Suprapubic skin (tissue), 4 donors: ENCODE results near the gene SAMD15. TPM values are rescaled to one million over a fixed set of nuclear protein-coding genes. Genes with fewer than 3 reads are reported as not detected.

ENCODE experiments used
- DNase-seq, 2 donors: peaks; one replicate each; pipeline ENCODE4 v3.0.0-alpha.2; 2019; ENCODE audit warnings: low spot score in 2 of 2
- H3K27ac ChIP-seq: fragments of 200-600 bp; sonication (generic); one replicate; pipeline ENCODE4 v1.5.1; 2019
- H3K27me3 ChIP-seq: fragments of 200-600 bp; sonication (generic); one replicate; pipeline ENCODE4 v1.5.1; 2019
- H3K36me3 ChIP-seq: fragments of 200-600 bp; sonication (generic); one replicate; pipeline ENCODE4 v1.5.1; 2019
- H3K4me1 ChIP-seq: fragments of 200-600 bp; sonication (generic); one replicate; pipeline ENCODE4 v1.5.1; 2019
- H3K4me3 ChIP-seq: fragments of 200-600 bp; sonication (generic); one replicate; pipeline ENCODE4 v1.5.1; 2019; ENCODE audit warnings: mild to moderate bottlenecking
- H3K9me3 ChIP-seq: fragments of 200-600 bp; sonication (generic); one replicate; pipeline ENCODE4 v1.5.1; 2019
- CTCF ChIP-seq, 2 donors: fragments of 200-600 bp in 1 of 2; fragments of 450-650 bp in 1 of 2; sonication (generic) in 1 of 2; IDR thresholded peaks; one replicate each; pipeline ENCODE4 v1.5.1; 2016 to 2019; ENCODE audit warnings: antibody characterized with exemption in 2 of 2, mild to moderate bottlenecking in 1 of 2, moderate library complexity in 1 of 2
- EP300 ChIP-seq: sonication (generic); formaldehyde crosslinking; IDR thresholded peaks from one replicate; pipeline ENCODE4 v1.6.1; 2017; ENCODE audit warnings: antibody characterized with exemption
- POLR2A ChIP-seq, 2 donors: fragments of 450-650 bp; IDR thresholded peaks; one replicate each; pipeline ENCODE4 v1.6.1; 2017; ENCODE audit warnings: antibody characterized with exemption in 2 of 2, mild to moderate bottlenecking in 2 of 2, moderate library complexity in 2 of 2
- POLR2AphosphoS5 ChIP-seq, 3 donors: sonication (generic); formaldehyde crosslinking; IDR thresholded peaks; one replicate each; pipeline ENCODE4 v1.6.1; 2017; ENCODE audit warnings: antibody characterized with exemption in 3 of 3
- WGBS: methylation state at CpG from one replicate; pipeline ENCODE4 v1.1.5; 2018; 5-methylcytosine and 5-hydroxymethylcytosine counted together
- total RNA-seq, 4 donors: library from RNA; depleted of rRNA; stranded (reverse); fragments of >200 nt; gene quantifications; one replicate each; pipeline ENCODE4 v1.1.0, GENCODE V29; 2016

Gene SAMD15
- total RNA-seq, 4 donors from 2014 or later = 0.93 TPM; not detected in 3

GRCh38 chr14:77338302-77338701 lies 38.9 kb upstream of the SAMD15 start:
- H3K27ac ChIP-seq = no peak overlapping the region
- 84% methylated on average over 2 of the region's 2 CpGs for WGBS
- peaks cover 42% of the 10 kb centered on the region for H3K36me3 ChIP-seq
- H3K9me3 ChIP-seq = no peaks in the 10 kb centered on the region
- no peaks in the 10 kb centered on the region for H3K27me3 ChIP-seq
- H3K4me1 ChIP-seq = no peaks in the 10 kb centered on the region
- TF ChIP-seq POLR2A (IDR thresholded peaks at IDR 0.05) (no peak), EP300 (no peak), CTCF (IDR thresholded peaks at IDR 0.05) (no peak), POLR2AphosphoS5 (IDR thresholded peaks at IDR 0.05) (no peak)
- DNase-seq = no peak
- H3K4me3 ChIP-seq = no peak overlapping the region

GRCh38 chr14:77339407-77339806 lies 37.8 kb upstream of the SAMD15 start:
- H3K4me1 ChIP-seq = no peaks in the 10 kb centered on the region
- no peak overlapping the region for H3K27ac ChIP-seq
- 96% methylated on average over 1 of the region's 1 CpG for WGBS
- H3K27me3 ChIP-seq = no peaks in the 10 kb centered on the region
- peaks cover 44% of the 10 kb centered on the region for H3K36me3 ChIP-seq
- TF ChIP-seq EP300 = no peak
- TF ChIP-seq CTCF (IDR thresholded peaks at IDR 0.05) = no peak
- no peak for TF ChIP-seq POLR2A (IDR thresholded peaks at IDR 0.05)
- no peak for TF ChIP-seq POLR2AphosphoS5 (IDR thresholded peaks at IDR 0.05)
- no peak for DNase-seq
- H3K9me3 ChIP-seq = no peaks in the 10 kb centered on the region
- H3K4me3 ChIP-seq = no peak overlapping the region

GRCh38 chr14:77340389-77340788 lies 36.8 kb upstream of the SAMD15 start:
- Histone ChIP-seq H3K9me3 (no peaks in the 10 kb centered on the region), H3K27ac (no peak overlapping the region), H3K4me3 (no peak overlapping the region), H3K4me1 (no peaks in the 10 kb centered on the region), H3K27me3 (no peaks in the 10 kb centered on the region), H3K36me3 (peaks cover 44% of the 10 kb centered on the region)
- no peak for DNase-seq
- 88% methylated on average over 4 of the region's 4 CpGs for WGBS
- TF ChIP-seq CTCF (IDR thresholded peaks at IDR 0.05) (no peak), EP300 (no peak), POLR2A (IDR thresholded peaks at IDR 0.05) (no peak), POLR2AphosphoS5 (IDR thresholded peaks at IDR 0.05) (no peak)

GRCh38 chr14:77342726-77343397 lies 34.3 kb upstream of the SAMD15 start:
- no peak overlapping the region for H3K4me3 ChIP-seq
- H3K36me3 ChIP-seq = peaks cover 44% of the 10 kb centered on the region
- no peaks in the 10 kb centered on the region for H3K9me3 ChIP-seq
- no peak for TF ChIP-seq CTCF (IDR thresholded peaks at IDR 0.05)
- TF ChIP-seq EP300 = no peak
- TF ChIP-seq POLR2AphosphoS5 (IDR thresholded peaks at IDR 0.05) = no peak
- no peak for TF ChIP-seq POLR2A (IDR thresholded peaks at IDR 0.05)
- H3K27me3 ChIP-seq = no peaks in the 10 kb centered on the region
- H3K27ac ChIP-seq = no peak overlapping the region
- 92% methylated on average over 10 of the region's 10 CpGs for WGBS
- no peak for DNase-seq
- no peaks in the 10 kb centered on the region for H3K4me1 ChIP-seq

GRCh38 chr14:77343662-77344061 lies 33.5 kb upstream of the SAMD15 start:
- TF ChIP-seq POLR2AphosphoS5 (IDR thresholded peaks at IDR 0.05) (no peak), CTCF (IDR thresholded peaks at IDR 0.05) (no peak)
- Histone ChIP-seq H3K27me3 (no peaks in the 10 kb centered on the region), H3K4me1 (no peaks in the 10 kb centered on the region), H3K27ac (no peak overlapping the region), H3K4me3 (no peak overlapping the region), H3K9me3 (no peaks in the 10 kb centered on the region), H3K36me3 (peaks cover 44% of the 10 kb centered on the region)
- DNase-seq = no peak
- WGBS = 86% methylated on average over 2 of the region's 2 CpGs
